Activated T-cell treated with anti-CD3 and anti-CD28 coated beads for 24 hours (primary cell): Measurements from ENCODE around the gene ZCRB1.

ENCODE experiments used
- DNase-seq: peaks from one replicate; pipeline ENCODE4 v3.0.0-alpha.2; 2020; ENCODE audit warnings: low read depth

ZCRB1 gene

DNA sequence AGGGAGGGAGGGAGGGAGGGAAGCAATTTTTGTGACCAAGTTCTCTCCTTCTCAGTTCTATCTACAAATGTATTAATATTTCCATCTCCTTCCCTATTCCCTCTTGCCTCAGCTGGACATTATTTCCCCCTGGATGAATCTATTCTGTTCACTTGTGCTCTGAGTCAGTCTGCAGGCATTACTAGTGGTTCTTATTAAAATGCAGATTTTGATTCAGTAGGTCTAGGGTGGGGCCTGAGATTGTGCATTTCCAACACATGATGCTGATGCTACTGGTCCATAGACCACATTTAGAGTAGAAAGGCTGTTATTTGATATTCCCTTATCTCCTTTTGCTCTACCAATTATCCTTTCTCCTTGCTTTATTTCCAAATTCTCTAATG lies 47.8 kb downstream of the ZCRB1 start:
- DNase-seq = no peak

DNA sequence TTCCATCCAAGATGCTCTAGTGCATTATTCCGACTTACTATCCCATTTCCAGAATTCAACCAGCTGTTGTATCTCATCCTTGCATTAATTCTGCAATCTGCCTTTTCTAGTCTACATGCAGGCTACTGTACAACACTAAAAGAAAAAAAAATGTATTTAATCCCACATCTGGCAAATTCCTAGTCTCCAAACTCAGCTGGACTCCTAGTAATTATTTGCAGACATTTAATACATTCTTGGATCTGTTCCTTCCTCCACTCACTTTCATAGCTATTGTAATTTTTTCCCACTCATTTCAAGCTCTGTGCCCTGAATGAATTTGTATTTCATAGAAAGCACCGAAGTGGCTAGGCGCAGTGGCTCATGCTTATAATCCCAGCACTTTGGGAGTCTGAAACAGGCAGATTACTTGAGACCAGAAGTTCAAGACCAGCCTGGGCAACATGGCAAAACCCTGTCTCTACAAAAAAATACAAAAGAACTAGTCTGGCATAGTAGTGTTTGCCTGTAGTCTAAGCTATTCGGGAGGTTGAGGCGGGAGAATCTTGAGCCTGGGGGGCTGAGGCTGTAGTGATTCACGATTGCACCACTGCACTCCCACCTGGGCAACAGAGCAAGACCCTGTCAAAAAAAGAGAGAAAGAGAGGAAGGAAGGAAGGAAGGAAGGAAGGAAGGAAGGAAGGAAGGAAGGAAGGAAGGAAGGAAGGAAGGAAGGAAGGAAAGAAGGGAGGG lies 48.3 kb downstream of the ZCRB1 start:
- DNase-seq = no peak

DNA sequence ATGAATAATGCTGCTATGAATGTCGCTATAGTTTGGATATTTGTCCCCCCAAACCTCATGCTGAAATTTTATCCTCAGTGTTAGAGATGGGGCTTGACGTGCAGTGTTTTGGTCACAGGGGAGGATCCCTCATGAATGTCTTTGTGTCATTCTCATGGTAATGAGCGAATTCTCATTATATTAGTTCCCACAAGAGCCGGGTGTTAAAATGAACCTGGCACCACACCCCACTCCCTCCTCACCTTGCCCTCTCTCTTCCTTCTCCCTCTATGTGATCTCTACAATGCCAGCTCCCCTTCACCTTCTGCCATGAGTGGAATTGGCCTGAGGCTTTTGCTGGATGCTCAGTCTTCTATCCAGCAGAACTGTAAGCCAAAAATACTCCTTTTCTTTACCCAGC lies 50.4 kb downstream of the ZCRB1 start:
- no peak for DNase-seq

DNA sequence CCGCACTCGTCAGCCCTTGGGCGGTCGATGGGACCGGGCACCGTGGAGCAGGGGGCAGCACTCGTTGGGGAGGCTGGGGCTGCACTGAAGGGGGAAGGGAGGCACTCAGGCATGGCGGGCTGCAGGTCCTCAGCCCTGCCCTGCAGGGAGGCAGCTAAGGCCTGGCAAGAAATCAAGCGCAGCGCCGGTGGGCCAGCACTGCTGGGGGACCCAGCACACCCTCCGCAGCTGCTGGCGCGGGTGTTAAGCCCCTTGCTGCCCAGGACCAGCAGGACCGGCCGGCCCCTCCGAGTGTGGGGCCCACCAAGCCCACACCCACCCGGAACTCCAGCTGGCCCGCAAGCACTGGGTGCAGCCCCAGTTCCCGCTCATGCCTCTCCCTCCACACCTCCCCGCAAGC lies 52.2 kb downstream of the ZCRB1 start:
- no peak for DNase-seq

DNA sequence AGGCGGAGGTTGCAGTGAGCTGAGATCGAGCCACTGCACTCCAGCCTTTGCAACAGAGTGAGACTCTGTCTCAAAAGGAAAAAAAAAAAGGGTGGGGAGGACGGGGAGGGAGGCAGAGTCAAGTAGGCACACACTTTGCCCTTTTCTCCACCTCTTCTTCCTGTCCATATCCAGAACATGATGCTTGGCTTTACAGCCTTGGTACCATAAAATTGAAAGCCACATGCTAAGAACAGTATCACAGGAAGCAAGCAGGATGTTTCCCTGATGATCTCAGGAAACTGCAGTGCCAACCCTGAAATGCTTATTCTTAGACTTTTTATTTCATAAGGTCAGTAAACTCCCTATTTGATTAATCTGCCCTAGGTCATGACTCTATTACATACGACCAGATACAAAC lies 55.3 kb downstream of the ZCRB1 start:
- no peak for DNase-seq

DNA sequence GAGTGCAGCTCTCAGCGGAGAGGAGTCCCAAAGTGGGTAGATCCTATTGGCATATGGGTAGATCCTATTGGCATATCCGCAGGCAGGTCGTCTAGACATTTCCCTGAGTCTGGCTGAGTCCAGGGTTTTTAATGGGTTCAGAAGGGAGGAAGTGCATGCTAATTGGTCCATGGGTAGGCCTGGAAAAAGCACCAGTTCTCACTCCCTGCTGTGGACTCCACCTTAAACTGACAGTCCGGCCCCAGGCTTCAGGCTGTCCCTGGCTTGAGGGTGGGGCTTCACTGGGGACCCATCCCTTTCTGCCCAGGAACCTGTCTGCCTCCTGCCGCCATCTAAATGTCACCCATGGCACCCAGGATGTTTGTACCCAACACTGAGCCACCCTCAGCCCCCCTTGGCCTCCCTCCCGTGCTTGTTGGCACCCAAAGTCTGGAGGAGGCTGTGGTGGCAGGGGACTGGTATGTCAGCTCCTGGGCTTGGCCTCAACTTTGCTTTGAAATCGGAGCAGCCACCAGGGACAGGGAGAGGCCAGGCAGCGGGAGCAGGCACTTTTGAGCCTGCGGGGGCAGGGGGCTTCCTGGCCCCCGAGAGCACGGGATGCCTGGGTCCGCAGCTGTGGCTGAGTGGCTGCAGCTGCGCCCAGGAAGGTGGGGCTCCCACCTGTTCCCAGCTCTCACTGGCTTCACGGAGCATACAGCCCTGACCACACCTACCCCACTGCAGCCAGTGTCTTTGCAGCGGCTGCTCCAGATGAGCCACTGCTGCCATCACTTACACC lies 58.3 kb downstream of the ZCRB1 start:
- no peak for DNase-seq

DNA sequence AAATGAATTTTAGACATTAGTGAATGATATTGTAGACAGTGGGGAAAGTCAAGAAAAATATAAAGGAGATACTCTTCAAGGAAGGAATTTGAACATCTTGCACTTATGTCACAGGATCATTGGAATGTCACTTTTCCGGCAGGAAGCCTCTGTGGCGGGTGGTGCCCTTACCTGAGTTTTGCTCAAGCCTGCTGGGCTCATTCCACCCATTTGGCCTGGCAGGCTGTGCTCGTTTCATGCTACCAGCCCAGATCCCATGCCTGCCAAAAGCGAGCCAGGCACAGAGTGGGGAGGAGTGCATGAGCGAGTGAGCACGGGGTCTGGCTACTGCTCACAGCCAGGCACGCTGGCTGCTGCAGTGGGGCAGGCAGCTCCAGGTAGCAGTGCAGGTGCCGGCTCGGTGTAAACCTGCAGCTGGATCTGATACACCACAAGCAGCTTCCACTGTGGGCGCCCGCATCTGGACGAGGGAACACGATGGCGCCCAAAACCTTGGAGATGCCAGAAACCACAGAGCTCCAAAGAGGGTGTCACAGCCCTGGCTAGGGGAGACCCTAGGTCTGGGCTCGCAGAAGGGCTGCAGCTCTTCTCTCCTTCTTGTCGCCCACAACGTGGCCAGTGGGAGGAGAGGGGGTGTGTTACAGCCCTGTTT lies 59.2 kb downstream of the ZCRB1 start:
- no peak for DNase-seq

DNA sequence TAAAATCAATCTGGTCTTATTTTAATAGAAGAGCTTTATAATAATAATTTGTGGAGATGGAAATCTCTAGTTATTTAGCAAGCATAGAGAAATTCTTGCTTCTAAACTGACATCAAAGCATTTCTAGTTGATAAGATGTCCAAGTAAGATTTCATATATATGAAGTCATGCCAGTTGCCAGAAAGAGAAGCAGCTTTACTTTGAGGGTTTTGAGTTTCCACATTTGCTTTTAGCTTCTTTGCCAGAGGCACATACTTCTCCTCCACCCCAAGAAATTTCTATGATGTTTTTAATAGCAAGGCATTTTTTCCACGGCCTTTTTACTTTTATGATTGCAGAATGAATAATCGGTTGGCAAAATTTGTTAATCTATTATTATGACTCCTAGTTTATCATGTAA lies 63.6 kb downstream of the ZCRB1 start:
- DNase-seq = no peak
